AML-193 (cell line): Measurements from ENCODE around the gene PLK1.
"Not testable (repeated sequence)": the region's sequence is repeated elsewhere in the genome, so short reads cannot be mapped to it uniquely, and the experiment has no call there.

Experiments
- DNase-seq, 2 experiments: peaks; one replicate each; lab custom pipeline; 2025; lab: John Stamatoyannopoulos, UW

The PLK1 gene

GRCh38 chr16:23710504-23710903 lies 31.8 kb downstream of the PLK1 start:
- DNase-seq: no peak

GRCh38 chr16:23711785-23712184 lies 33.1 kb downstream of the PLK1 start:
- no peak for DNase-seq

GRCh38 chr16:23712976-23713375 lies 34.3 kb downstream of the PLK1 start, which contains the start of gene ERN2:
Gene ERN2, minus strand, starts transcription at chr16:23713222. Its CDS starts 35 bp downstream, at chr16:23713187.
- no peak for DNase-seq

GRCh38 chr16:23716484-23716883 lies 37.8 kb downstream of the PLK1 start:
- DNase-seq: no peak

- DNase-seq: not testable (repeated sequence)
Measured at GRCh38 chr16:23722613-23723240, 44.0 kb downstream of the PLK1 start.

DNA sequence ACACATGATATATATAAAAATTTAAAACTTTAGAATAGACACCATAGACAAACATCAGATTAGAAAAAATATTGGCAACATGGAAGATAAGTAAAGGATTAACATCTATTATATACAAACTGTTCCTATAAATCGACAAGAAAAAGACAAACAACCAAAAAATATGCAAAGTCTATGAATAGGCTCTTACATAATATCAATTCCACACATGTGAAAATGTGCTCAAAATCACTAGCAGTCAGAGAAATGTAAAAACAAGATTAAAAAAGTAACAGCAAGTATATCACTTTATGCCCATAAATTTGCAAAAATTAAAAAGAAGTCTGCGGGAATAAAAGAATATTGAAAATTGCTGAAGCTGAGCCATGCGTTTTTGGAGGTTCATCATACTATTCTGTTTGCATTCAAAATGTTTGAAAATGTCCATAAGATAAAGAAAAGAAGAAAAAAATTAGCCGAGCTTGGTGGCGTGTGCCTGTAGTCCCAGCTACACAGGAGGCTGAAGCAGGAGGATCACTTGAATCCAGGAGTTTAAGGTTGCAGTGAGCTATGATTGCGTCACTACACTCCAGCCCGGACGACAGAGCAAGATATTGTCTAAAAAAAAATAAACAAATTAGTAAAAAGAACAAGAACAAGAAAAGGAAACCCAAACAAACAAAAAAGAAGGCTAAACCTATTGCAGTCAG lies 45.6 kb downstream of the PLK1 start:
- no peak for DNase-seq

DNA sequence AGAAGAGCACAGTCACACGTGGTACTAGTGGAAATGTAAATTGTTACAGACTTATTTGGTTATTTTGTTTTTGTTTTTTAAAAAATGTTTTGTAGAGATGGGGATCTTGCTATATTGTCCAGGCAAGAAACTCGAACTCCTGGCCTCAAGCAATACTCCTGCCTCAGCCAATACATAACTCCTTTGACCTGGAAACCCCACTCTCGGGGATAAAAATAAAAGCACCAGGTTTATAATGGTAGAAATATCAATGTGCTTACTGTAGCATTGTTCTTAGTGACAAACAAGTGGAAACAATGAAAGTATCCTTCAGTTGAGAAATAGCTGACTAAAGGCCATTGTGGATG lies 46.1 kb downstream of the PLK1 start:
- DNase-seq: no peak

GRCh38 chr16:23726710-23727109 lies 48.0 kb downstream of the PLK1 start:
- no peak for DNase-seq

GRCh38 chr16:23728112-23728477 lies 49.4 kb downstream of the PLK1 start:
- no peak for DNase-seq

- peak; percentile 7 to 24 for DNase-seq
Measured at GRCh38 chr16:23729503-23730424, 51.1 kb downstream of the PLK1 start.

DNA sequence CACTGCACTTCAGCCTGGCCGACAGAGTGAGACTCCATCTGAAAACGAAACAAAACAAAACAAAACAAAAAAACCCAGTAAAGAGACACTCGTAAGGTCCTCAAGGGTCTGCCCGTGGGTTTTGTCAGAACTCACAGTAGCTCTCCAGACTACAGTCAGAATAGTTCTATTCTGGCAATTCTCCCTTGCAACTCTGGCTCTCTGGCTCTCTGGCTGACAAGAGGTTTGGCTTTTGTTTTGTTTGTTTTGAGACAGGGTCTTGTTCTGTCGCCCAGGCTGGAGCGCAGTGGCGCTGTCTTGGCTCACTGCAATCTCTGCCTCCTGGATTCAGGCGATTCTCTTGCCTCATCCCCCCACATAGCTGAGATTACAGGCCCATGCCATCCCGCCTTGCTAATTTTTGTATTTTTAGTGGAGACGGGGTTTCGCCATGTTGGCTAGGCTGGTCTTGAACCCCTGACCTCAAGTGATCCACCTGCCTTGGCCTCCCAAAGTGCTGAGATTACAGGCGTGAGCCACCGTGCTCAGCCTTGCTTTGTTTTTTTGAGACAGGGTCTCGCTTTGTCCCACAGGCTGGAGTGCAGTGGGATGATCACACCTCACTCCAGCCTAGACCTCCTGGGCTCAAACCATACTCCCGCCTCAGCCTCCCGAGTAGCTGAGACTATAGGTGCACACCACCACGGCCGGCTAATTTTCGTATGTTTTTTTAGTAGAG lies 55.6 kb downstream of the PLK1 start:
- no peak for DNase-seq

DNA sequence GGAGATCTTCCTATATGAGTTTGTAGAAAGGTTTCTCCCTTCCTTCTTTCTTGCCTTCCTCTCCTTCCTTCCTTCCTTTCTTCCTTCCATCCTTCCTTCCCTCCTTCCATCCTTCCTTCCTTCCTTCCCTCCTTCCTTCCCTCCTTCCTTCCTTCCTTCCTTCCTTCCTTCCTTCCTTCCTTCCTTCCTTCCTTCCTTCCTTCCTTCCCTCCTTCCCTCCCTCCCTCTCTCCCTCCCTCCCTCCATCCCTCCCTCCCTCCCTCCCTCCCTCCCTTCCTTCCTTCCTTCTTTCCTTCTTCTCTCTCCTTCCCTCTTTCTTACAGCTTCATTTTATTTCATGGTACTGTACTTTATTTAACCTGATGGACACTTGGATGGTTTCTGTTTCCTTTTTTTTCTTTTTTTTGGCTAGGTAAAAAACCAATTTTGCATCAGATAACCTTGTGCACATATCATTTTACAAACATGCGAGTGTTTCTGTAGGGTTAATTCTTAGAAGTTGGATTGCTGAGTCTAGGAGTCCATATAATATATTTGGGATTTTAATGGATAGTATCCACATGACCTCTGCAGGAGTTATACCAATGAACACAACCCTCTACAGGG lies 58.8 kb downstream of the PLK1 start:
- DNase-seq: not testable (repeated sequence)

DNA sequence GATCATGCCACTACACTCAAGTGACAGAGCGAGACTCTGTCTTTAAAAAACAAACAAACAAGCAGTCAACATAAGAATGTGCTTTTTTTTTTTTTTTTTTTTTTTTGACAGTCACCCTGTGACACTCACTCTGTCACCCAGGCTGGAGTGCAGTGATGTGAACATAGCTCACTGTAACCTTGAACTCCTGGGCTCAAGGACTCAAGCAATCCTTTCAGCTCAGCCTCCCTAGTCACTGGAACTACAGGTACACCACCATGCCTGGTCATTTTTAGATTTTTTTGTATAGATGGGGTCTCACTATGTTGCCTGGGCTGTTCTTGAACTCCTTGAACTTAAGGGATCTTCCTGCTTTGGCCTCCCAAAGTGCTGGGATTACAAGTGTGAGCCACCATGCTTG lies 60.8 kb downstream of the PLK1 start:
- DNase-seq: no peak
